ENCODE data around the gene PTGES2.

DNA sequence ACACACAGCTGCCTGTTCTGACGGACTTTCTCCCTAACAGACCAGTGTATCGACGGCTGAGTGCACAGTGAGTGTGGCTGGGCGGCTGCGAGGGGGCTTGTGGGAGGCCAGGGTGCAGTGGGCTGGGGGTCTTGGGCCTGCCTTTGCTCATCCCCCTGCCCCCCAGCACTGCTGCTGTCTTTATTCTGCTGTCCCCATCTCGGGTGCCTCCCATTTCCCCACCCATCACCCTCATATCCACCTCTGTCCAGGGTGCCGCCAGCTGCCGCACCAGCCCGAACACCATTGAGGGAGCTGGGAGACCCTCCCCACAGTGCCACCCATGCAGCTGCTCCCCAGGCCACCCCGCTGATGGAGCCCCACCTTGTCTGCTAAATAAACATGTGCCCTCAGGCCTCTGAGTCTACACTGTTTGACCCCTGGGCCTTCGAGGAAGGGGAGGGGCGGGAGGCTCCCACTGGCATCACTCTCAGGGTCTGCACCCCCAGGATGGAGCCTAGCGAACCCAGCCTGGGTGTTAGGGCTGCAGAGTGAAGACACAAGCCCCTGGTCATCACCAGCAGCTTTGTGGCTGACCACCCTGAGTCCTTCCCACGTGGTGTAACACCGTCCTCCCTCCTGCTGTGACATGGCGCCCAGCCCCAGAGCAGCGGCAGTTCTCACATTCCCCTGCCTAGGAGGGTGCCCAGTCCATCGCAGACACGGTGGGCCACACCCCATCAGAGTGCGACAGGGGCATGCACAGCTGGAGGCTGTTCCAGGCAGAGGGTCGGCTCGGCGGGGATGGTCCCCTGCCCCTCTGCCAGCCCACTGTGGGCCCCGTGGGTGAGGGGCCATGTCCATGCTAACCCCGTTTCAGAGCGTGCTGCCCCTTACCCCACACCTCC lies 25.8 kb upstream of the PTGES2 start:
- TF ChIP-seq GATA3 (IDR thresholded peaks at IDR 0.05; ENCODE audit: low read depth, low read length) (no peak), GATA2 (IDR thresholded peaks at IDR 0.05; ENCODE audit: low read depth, low read length) (no peak)

Data from SH-SY5Y (cell line).